NCI-H128 (cell line): ENCODE results near the gene NDUFAF2.
"Not testable (repeated sequence)": the region's sequence is repeated elsewhere in the genome, so short reads cannot be mapped to it uniquely, and the experiment has no call there.

ENCODE experiments used
- DNase-seq: peaks from one replicate; lab custom pipeline; 2025; ENCODE audit not compliant: unreplicated experiment; lab: John Stamatoyannopoulos, UW

The NDUFAF2 gene

GRCh38 chr5:61047346-61047745 lies 102.3 kb downstream of the NDUFAF2 start:
- no peak for DNase-seq

GRCh38 chr5:61048534-61048933 lies 103.5 kb downstream of the NDUFAF2 start:
- DNase-seq, result no peak

GRCh38 chr5:61050292-61050691 lies 105.3 kb downstream of the NDUFAF2 start:
- no peak for DNase-seq

DNA sequence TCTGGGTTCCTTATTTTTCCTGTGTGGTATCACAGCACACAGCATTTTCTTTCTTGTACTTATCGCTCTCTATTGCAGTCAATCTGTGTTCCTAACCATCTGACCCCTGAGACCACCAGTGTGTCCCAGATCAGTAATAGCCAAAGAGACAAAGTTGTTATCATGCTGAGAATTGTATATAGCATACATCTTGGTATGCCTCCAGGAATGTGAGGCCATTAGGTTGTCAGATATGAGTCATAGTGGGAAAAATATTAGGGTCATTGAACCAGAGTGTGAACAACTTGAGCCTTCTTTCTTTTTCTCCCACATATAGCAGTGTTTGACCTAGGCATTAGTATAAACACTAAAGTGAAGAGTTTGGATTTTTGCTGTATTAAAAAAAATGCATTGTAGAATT lies 106.3 kb downstream of the NDUFAF2 start:
- DNase-seq, result no peak

DNA sequence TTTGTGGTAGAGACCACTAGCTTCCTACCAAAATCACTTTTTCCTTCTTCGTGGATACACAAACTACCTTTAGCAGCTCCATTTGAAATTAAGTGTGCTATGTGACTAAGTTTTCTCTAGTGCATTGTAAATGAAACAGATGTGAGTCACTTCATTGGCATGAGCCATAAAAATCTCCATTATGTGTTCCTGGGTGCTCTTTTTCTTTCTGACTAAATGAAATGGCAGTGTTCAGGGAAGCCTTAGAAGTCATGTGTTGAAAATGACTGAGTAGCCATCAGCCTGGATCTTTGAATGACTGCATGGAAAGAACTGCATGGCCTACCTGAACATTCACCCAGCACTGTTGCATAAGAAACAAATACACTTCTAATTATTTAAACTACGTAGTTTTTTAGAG lies 107.9 kb downstream of the NDUFAF2 start:
- no peak for DNase-seq

GRCh38 chr5:61053937-61054336 lies 108.9 kb downstream of the NDUFAF2 start:
- no peak for DNase-seq

- DNase-seq, result no peak
These were observed 110.5 kb downstream of the NDUFAF2 start for GRCh38 chr5:61055434-61056006.

DNA sequence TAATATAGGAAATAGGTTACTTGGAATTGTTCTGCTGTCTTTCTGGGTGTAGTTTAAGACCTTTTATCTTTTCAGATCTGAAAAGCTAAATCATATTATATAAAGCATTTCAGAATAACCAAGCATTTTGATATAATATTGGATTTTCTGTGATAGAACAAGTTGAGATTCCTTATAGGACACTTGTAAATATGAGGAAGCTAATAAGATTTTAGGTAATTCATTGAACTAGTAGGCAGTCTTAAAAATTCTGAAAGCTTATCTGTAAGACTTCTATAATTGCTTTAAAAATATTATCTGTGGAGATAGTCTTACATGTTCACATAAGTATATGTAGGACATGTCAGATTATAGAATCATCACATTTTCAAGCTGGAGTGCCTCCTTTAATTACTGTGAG lies 114.5 kb downstream of the NDUFAF2 start:
- DNase-seq, result no peak

DNA sequence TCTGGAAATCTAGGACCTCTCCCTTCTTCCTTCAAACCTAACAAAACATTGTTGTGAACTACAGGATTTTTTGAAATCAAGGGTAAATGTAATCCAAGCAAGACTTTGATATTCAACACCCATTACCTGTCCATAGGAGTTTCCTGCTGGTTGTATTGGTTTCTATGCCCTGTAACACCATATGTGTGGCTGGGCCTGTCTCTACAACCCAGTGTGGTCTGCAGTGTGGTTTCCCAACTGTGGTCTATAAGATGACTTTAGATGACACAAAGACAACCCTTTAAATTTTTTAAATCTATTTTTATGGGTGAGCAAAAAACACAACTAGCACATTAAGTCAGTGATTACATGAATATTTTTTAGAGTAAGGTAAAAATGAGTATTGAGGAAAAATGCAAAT lies 124.1 kb downstream of the NDUFAF2 start:
- DNase-seq, result no peak

- DNase-seq, result no peak
These were observed 126.5 kb downstream of the NDUFAF2 start for GRCh38 chr5:61071526-61071925.

- DNase-seq, result no peak
These were observed 131.6 kb downstream of the NDUFAF2 start for GRCh38 chr5:61076626-61077025.

DNA sequence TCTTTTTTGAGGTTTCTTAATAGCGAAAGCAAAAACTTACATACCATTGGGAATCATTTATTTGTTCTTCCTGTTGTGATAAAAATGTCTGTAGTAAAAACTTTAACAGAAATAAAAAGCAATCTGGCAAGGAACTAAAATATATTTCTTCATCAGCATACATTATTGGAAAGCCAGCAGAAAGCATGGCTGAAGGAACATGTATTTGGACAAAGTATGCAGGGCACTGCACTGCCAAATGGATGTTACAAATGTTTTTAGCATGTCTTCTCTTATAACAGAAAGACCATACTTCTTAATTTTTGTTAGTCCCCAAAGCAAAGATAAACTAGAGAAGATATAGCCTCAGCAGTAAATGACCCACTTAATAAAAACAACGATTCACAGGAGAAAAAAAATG lies 136.7 kb downstream of the NDUFAF2 start:
- DNase-seq, result no peak

GRCh38 chr5:61082516-61083280 lies 137.7 kb downstream of the NDUFAF2 start:
- no peak for DNase-seq

- DNase-seq, result no peak
These were observed 139.7 kb downstream of the NDUFAF2 start for GRCh38 chr5:61084658-61085057.

DNA sequence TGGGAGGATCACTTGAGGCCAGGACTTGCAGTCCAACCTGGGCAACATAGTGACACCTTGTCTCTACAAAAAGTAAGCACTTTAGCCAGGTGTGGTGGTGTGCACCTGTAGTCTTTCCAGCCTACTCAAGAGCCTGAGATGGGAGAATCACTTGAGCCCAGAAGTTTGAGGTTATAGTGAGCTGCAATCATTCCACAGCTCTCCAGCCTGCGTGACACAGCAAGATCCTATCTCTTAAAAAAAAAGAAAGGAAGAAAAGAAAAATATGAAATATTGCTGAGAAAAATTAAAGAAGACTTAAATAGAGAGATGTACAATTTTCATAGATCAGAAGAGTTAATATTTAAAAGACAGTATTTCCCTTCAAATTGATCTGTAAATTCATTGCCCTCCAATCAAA lies 140.9 kb downstream of the NDUFAF2 start:
- no peak for DNase-seq

GRCh38 chr5:61087921-61088320 lies 142.9 kb downstream of the NDUFAF2 start:
- no peak for DNase-seq

GRCh38 chr5:61089351-61089750 lies 144.3 kb downstream of the NDUFAF2 start:
- no peak for DNase-seq

GRCh38 chr5:61093046-61093771 lies 148.2 kb downstream of the NDUFAF2 start:
- not testable (repeated sequence) for DNase-seq

DNA sequence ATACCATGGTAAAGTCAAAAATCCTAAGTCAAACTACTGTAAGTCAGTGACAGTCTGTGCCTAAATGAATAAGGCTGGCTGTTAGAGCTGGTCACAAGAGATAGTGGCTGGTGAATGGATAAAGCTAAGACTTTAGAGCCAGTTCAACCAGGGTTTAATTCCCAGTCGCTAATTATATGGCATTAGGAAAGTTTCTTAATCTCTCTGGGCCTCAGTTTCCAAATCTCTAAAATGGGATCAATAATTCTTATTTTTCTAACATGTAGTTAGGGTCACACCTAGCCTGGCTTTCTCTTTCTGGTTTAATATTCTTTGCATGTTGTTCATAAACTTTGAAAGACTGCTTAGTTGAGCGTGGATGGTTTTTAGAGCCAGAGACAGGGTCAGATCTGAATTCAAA lies 152.5 kb downstream of the NDUFAF2 start:
- no peak for DNase-seq

DNA sequence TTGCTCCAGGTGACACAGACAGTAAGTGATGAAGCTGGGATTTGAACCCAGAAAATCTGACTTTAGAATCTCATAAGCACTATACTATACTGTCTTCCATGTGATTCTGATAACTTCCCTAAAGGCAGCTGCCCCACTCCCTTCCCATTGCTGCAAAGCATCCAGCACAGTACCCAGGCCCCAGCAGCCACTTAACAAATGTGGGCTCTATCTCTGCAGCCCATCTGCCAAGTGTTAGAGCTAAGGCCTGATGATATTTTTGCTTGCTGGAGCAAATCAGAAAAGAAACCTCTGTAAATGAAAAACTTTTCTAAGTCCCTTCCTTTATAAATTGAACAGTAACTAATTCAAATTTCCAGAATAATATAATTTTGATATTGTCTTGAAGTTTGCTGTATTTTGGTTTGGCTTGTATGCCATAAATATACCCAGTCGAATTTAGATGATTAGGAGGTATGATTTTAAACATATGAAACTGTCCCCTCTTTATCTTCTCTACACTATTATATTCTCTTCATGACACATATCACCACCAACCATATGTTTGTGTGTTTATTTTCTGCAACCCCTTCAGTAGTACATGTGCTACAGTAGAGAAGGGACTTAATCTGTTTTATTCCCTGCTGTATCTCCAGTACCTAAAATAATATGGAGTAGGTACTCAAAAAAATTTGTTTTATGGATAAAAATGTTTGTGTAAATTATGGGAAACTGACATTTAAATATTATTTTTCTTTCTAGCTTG lies 153.4 kb downstream of the NDUFAF2 start:
- no peak for DNase-seq

DNA sequence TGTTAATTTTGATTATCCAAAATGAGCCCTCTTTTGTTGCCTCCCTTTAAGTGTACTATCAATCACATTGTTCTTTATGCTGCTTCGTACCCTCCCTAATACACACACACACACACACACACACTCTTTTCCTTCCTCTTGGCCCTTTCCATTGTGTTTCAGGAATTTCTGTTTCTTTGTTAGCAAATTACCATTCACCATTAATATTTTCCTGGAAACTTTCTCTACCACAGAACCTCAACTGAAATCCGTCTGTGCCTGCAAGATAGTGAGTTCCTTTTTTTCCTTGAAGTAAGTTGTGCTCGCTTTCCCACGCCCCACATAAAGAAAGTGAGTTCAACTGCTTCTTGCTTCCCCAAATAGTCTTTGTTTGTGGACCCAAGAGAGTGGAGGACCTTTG lies 155.4 kb downstream of the NDUFAF2 start:
- DNase-seq, result no peak

- DNase-seq, result no peak
These were observed 169.4 kb downstream of the NDUFAF2 start for GRCh38 chr5:61114441-61114840.
